Measurements from ENCODE around the gene SEPTIN1. TPM values are rescaled to one million over a fixed set of nuclear protein-coding genes. Genes with fewer than 3 reads are reported as not detected.

SEPTIN1 gene
- total and polyA plus RNA-seq, 2 experiments from 2014 or later: 0.21 to 3.9 TPM

- TF ChIP-seq ZNF462 (CRISPR knock-in tag; IDR thresholded peaks at IDR 0.05): no peak
- TF ChIP-seq STAT1 (IDR thresholded peaks at IDR 0.05; ENCODE audit: unreplicated experiment): no peak
- no peak for TF ChIP-seq EZH2phosphoT487 (IDR thresholded peaks at IDR 0.05; ENCODE audit: unreplicated experiment)
- TF ChIP-seq EZH2 (IDR thresholded peaks at IDR 0.05; ENCODE audit: low read depth, unreplicated experiment): no peak
- TF ChIP-seq REST (IDR thresholded peaks at IDR 0.05; ENCODE audit: unreplicated experiment): no peak
- TF ChIP-seq CREB1 (CRISPR knock-in tag; IDR thresholded peaks at IDR 0.05; ENCODE audit: low read depth): no peak
- no peak for TF ChIP-seq POLR2AphosphoS5 (IDR thresholded peaks at IDR 0.05; ENCODE audit: low read depth)
These were observed 6.5 kb downstream of the SEPTIN1 start (continued) for GRCh38 chr16:30375864-30376263.
